SK-N-DZ (cell line): ENCODE data around the gene SFI1.
A peak's percentile ranks its signal among the peaks of the same experiment; 100 is the strongest.
"Not testable (repeated sequence)": the region's sequence is repeated elsewhere in the genome, so short reads cannot be mapped to it uniquely, and the experiment has no call there.

Experiments used
- DNase-seq: peaks from one replicate; pipeline ENCODE4 v3.0.0-alpha.2; 2015; ENCODE audit warnings: low spot score

SFI1 gene

DNA sequence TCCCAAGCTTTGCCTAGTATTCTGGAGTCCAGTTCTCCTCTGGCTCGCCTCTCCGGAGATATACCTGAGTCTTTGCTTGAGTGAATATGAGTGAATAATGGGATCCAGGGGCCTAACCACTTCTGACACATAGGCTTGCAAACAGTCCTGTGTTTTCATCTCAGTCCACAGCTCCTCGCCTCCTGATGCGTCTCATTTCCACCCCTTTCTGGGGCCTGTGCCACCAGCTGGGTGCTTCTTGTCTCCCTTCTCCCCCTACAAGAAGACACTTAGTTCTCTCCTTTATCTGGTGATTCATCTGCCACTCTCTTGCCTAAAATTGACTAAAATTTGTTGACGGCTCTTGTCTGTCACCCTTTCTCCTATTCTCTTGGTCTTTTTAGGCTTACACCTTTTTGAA is 44.6 kb downstream of the SFI1 start:
- DNase-seq = no peak

DNA sequence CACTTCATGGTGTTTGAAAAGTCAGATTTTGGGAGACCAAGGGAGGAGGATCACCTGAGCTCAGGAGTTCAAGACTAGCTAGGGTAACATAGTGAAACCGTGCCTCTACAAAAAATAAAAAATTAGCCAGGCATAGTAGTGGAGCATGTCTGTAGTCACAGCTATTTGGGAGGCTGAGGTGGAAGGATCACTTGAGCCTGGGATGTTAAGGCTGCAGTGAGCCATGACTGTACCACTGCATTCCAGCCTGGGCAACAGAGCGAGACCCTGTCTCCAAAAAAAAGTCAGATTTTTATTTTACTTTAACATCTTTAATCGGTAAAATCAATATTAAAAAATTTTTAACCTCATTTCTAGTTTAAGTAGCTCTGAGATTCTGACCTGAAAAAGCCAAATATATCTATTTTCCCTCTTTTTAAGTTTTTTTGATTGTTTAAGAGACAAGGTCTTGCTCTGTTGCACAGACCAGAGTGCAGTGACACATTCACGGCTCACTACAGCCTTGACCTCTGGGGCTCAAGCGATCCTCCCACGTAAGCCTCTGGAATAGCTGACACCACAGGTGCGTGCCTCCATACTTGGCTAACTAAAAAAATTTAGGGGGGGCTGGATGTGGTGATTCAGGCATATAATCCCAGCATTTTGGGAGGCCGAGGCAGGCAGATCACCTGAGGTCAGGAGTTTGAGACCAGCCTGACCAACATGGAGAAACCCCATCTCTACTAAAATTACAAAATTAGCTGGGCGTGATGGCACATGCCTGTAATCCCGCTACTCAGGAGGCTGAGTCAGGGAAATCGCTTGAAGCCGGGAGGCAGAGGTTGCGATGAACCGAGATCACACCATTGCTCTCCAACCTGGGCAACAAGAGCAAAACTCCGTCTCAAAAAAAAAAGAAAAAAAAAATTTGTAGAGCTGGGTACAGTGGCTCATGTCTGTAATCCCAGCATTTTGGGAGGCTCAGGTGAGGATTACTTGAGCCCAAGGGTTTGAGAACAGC is 48.4 kb downstream of the SFI1 start:
- DNase-seq = no peak

DNA sequence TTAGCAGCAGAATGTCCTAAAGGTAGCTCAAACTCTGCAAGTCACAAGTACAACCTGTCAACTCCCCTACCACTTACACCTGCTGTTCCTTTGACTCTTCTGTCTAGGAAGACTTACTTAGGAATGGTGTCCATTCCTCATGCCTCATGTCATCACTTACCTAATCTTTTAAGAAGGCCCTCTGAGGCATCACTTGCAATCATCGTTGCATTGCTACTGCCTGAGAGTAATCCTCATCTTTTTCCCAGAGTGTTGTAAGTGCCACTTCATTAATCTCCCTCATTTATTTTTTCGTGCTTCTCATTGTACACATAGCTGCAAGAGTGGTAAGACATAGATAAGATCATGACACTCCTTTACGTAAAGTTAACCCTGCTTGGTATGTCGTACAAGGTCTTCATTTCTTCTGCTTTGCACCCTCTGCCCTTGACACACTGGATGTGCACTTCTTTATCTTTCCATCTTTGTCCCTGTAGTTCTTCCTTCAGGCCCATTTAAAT is 54.6 kb downstream of the SFI1 start:
- no peak for DNase-seq

DNA sequence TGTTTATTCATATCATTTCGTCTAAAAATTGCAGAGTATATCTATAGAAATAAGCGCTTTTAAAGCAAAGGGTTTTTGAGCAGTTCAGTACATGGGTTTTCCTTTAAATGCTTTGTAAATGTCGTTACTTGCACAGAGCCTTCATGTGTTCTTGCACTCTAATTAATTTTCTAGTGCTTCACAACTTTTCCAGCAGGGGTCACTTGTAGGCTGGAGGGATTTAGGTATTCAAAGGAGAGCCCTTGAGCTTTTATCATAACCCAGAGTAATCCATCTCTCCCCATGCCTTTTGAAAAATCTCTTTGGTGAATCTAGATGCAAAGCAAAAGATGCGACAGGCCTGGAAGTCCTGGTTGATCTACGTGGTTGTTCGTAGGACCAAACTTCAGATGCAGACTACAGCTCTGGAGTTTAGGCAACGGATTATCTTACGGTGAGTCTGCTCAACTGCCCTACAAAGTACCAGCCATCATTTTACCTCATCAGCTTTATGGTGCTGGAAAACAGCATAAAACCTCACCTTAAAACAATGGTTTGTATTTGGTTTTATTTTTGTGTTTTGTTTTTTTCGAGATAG is 60.4 kb downstream of the SFI1 start:
- DNase-seq = peak; percentile 29

DNA sequence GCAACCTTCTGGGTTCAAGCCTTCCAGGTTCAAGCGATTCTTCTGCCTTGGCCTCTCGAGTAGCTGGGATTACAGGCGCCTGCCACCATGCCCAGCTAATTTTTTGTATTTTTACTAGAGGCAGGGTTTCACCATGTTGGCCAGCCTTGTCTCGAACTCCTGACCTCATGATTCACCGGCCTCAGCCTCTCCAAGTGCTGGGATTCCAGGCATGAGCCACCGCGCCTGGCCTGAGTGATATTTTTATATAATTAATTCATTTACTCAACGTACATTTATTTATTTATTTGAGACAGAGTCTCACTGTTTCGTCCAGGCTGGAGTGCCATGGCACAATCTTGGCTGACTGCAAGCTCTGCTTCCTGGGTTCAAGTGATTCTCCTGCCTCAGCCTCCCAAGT is 62.2 kb downstream of the SFI1 start:
- not testable (repeated sequence) for DNase-seq

DNA sequence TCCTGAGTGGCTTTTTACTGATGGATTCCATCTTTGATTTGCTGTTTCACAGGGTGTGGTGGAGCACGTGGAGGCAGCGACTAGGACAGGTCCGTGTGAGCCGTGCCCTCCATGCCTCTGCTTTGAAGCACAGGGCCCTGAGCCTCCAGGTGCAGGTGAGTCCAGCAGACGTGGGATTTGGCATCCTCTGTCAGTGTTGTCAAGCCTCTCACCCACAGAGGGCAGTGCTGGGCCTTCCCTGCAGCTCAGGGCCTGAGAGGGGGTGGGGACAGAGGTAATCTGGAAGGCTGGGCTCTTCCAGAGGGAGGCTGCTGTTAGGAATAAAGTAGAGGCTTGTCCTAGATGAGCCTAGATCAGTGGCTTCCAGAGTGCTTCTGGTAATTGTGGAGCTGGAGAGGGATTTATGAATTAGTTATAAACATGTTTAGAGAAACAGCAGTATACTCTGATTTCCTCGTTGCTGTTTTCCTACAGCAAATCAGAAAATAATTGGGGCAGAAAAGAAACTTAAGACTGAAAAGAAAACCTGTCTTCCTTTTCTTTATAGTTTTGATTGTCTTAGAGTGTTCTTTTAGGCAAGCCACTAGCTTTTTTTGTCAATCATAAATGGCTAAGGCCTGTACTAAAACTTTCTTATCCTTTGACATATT is 65.0 kb downstream of the SFI1 start:
- peak; percentile 64 for DNase-seq

DNA sequence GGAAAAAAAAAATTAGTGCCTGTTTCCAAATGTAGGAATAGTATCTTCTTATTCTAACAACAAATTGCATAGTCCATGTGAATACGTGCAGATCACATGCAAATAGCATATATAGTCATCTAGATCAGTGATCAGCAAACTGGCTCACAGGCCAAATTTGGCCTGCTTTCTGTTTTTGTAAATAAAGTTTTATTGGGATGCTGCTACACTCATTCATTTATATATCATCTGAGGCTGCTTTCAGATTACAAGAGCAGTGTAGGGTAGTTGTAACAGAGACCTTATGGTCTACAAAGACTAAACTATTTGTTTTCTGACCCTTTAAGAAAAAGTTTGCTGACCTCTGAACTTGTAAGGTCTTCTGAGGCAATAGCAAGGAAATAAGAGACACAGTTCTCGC is 65.6 kb downstream of the SFI1 start:
- DNase-seq = no peak

DNA sequence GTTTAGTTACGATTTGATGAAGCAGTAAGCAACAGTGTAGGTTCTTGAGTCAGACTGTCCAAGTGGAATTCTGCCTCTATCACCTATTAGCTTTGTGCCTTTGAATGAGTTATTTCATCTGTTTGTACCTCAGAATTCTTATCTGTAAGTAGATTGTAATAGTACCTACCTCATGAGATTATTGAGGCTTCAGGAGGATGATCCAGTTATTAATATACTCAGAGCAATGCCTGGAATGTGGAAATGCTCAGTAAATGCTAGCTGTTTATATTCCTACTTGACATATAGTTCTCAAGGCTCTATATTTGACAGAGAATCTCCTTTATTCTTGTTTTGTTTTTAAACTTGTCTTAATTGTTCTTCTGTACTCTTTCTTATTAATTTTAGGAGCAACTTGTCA is 70.1 kb downstream of the SFI1 start:
- DNase-seq = no peak

DNA sequence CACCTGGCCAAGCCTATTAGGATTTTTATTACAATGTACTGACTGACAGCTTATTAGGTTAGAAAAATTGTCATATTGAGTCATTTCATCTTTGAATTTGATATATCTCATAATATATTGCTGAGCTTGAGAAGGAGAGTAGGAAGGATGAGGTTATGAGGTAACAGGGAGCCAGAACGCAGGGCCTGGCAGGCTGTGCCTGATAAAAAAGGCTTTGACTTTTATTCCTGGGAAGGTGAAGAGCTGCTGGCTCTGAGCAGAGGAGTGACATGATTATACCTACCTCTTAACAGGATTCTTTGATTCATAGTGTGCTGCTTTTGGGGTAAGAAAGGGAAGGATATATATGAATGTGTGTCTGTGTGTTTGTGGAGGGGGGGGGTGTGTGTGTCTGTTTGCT is 70.9 kb downstream of the SFI1 start:
- no peak for DNase-seq

DNA sequence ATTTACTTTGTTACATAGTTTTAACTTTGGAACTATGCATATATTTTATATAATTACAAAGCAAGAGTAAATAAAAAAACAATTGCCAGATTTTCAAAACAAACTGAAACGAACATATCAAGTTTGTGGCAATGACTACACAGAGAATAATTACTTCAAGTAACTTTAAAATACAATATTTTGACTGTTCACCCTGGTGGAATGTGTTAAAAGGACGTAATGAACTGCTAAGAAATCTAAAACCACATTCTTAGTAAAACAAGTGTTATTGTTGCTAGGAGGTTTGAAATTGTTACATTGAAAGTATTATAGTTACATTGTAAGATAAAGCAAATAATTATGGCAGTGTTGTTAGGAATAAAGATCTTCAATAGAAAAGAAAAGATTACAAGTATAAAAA is 71.4 kb downstream of the SFI1 start:
- no peak for DNase-seq

DNA sequence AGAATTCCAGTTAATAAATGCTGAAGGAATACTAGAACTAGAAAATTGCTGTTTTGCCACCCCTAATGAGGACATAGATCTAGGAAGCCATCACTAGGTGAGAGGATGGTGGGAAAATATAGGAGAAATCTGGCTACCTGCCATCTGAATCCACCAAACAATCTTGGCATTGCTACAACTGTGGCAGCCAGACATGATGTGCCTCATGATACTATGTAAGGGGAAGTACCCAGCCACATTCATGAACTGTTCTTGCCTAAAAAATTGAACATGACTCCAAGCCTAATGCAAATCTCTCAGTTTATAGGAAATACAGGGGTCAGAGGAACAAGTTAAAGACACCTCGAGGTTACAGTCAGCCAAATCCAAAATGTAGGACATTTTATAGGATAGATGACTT is 72.8 kb downstream of the SFI1 start:
- no peak for DNase-seq

DNA sequence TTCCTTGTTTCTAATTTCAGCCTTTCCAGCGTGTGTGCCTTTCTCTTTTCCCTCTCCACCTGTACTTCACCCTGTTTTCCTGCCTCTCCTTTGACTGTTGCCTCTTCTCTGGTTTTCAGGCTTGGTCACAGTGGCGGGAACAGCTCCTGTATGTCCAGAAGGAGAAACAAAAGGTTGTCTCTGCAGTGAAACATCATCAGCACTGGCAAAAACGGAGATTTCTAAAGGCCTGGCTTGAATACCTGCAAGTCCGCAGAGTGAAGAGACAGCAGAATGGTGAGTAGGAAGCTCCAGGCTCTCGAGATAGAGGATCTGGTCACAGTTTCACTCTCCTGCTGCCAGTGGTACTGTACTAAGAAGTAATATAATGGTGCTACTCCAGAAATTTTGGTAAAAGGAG is 76.6 kb downstream of the SFI1 start:
- DNase-seq = no peak

DNA sequence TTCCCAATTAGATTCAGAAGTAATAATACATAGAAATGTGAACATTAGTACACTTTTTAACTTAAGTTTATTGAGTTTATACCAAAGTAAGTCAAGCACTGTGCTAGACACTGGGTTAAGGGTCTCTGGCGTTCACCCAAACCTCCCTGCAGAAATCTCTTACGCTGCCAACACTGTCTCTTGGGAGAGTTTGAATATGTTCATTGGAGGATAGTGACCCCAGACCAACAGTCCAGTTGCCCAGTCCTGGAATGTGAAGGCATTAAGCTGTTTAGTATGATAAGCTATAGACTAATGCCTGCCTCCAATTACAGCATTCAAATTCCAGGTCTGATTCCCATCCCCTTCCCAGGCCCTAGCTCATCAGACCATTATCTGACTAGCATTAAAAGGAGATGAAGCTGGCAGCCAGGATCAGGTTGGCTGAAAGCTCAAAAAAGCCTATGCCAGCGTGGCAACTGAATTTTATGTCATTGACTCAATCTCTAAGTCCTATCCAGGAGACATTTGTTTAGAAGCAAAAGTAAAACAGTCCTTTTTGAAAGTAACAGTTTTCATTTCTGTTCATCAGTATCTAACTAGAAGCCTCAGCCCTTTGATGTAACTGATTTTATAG is 77.8 kb downstream of the SFI1 start:
- DNase-seq = no peak

DNA sequence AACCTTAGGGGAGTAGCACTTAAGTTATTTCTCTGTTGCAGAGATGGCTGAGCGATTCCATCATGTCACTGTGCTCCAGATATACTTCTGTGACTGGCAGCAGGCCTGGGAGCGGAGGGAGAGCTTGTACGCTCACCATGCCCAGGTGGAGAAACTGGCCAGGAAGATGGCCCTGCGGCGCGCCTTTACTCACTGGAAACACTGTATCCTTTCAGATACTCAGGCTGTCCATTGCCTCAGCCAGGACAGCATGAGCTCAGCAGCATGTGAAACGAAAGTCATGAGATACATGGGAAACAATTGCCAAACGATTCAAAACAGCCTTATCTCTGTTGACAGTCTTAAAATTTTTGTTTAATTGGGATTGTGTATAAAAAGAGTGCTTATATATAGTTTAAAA is 78.9 kb downstream of the SFI1 start:
- DNase-seq = no peak

DNA sequence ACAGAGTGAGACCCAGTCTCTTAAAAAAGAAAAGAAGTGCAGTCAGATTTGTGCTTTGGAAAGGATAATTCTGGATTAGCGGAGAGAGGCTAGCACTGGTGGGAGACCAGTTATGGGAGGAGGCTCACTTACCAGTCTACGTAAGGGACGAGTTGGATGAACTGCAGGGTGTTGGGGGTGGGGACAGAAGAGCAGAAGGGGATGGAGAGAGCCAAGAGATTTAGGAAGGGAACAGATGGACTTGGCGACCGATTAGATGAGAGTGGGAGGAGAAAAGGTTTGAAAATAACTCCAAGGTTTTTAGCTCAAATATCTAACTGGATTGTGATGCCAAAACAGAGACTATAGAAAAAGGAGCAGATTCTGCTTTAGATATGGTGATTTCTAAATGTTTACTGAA is 81.4 kb downstream of the SFI1 start:
- no peak for DNase-seq

DNA sequence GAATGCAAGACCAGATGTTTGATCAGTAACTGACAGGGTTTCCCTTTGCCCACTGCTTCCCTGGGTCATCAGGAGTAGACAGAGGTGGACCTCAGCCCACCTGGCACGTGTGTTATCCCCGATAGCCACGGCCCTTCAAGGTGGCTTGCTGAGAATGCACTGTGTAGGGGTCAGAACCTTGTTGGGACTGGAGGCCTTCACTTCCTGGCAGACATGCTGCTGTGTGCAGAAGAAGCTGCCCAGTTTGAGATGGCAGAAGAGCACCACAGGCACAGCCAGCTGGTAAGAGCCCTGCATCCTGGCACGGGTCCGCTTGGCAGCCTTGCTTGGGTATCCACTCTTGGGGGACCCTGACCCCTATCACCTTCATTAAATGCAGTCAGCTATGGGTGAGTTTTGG is 81.8 kb downstream of the SFI1 start:
- no peak for DNase-seq

DNA sequence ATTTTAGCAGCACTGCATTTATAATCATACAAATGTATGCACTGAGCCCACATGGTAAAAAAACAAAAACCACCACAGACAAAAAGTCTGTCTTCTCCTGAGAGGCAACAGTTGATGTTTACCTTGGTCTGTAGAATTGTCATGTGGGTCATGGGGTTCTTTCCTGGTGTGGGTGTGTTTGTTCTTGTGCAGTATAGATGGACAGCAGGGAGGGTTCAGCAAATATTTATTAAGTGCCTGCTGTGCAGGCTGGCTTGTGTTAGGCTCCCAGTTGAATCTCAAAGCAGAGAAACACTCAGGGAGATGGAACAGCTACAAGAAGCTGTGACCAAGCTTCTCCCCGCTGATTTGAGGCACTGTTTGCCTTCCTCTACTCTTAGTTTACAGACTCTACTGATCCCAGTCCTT is 83.5 kb downstream of the SFI1 start:
- DNase-seq = no peak

DNA sequence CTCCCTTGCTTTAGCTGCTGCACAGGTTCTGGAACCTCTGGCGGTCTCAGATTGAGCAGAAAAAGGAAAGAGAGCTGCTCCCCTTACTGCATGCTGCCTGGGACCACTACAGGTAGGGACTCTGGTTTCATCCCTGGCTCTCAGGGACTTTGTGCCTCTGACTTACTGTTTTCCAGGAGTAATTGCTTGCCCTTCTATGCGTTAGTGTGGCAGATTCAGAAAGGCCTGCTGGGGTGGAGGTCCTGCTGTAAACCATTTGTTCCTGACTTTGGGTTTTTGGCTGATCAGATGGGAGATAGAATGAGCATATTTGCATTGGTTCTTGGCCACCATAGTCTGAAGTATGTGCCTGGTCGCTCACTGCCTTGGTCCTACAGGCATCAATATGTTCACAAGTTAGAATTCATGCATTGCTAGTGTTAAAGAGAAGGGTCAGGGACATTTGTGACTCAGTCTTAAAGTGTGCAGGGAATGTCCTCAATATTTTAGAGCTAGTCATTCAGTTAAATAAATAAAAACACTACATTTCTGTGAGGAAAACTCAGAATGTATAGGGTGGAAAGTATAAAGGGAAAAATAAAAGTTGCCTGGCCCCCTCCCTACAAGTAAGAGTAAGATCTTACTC is 87.6 kb downstream of the SFI1 start:
- no peak for DNase-seq

DNA sequence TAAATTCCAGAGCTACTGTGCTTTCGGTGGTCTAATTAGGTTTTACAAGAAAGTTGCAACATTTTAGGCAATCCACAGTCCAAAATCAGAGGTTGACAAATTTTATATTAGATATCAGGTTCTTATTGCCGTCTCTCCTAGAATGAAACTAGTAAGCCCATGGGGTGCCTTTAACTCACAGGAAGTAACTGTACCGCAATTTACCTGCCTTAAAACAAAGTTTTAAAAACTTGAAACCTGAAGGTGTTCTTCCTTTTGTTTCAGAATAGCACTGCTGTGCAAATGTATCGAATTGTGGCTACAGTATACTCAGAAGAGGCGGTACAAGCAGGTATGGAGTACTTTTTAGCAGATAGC is 88.4 kb downstream of the SFI1 start:
- DNase-seq = no peak

DNA sequence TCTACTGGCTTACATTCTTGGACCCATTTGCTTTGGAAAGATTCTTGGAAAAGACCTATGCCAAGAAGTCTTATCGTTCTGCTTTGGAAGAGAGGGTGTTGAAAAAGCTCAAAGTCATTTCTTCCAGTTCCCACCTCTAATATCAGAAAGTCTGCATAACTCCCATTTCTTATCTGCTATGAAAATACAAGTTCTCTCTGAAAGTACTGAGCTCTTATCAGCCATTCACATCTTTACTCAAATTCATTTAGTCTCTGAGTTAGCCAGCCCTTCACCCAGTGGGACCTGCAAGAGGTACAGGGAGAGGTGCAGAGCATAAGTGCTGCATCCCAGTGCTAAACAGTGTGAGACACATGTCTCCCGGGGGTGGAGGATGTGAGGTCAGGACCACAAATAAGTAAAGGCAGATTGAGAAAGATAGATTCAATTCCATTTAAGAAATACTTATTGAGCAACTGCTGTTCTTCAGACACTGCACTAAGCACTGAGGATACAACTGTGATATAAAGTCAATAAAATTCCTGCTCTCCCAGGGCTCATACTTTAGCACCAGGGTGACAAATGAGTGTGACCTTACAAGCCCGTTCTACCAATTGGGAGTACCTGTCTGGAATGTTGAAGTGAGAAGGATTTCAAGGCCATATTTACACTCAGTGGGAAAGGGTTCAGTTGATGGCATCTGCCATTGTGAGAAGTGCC is 89.0 kb downstream of the SFI1 start:
- no peak for DNase-seq
